K562 (cell line): ENCODE results near the gene ROR2. TPM values are rescaled to one million over a fixed set of nuclear protein-coding genes. Genes with fewer than 3 reads are reported as not detected.

Experiments used
- ATAC-seq: fragments of 200-7000 bp; cut with Tn5 transposase; 3 replicates; pipeline ENCODE4 v1.9.1; 2020; ENCODE audit warnings: moderate library complexity
- BruUV-seq: library from RNA; stranded (reverse); fragments of 400-500 nt; replicated peaks from 2 replicates; lab custom pipeline; 2021; lab: Mats Ljungman, UMichigan
- CTCF ChIA-PET: fragments of 300-600 bp; formaldehyde crosslinking; extraction: SDS; loops from one replicate; lab custom pipeline; 2021; ENCODE audit warnings: low intra/inter-chr PET ratio; lab: Yijun Ruan, JAX
- POLR2A ChIA-PET: fragments of 300-600, 350-650 bp; sonication (Branson Sonifier 250); formaldehyde crosslinking; extraction: SDS; loops from one replicate; lab custom pipeline; 2021; ENCODE audit warnings: antibody characterized with exemption, inconsistent platforms; lab: Yijun Ruan, JAX
- DNase-seq, 4 experiments: peaks; one replicate each; pipeline versions ENCODE4 v3.0.0 to v3.0.0-alpha.2; 2011 to 2018; ENCODE audit warnings: low spot score in 3 of 4, mixed read lengths in 3 of 4; ENCODE audit errors: extremely low read depth in 1 of 4
- FAIRE-seq: peaks from 2 replicates; lab custom pipeline; 2011; peaks lifted over from hg19 to GRCh38; lab: Jason Lieb, UNC
- H2AFZ ChIP-seq: 2 replicates; pipeline ENCODE4 v1.6.0; 2011; ENCODE audit warnings: low read depth, low read length, control low read depth, inconsistent platforms
- H3K27ac ChIP-seq: fragments of 200-600 bp; 3 replicates; pipeline ENCODE4 v1.8.0; 2011; ENCODE audit warnings: low read depth, mild to moderate bottlenecking, control low read depth, inconsistent platforms, low read length, moderate library complexity, mixed read lengths; ENCODE audit errors: extremely low read depth
- H3K27me3 ChIP-seq, 2 experiments: fragments of 300-600 bp in 1 of 2; 2 replicates in 1 of 2; 3 replicates in 1 of 2; pipeline versions ENCODE4 v1.6.0 to v1.8.0; 2011; ENCODE audit warnings: inconsistent platforms in 2 of 2, low read length in 2 of 2, mild to moderate bottlenecking in 1 of 2, mixed read lengths in 1 of 2, moderate library complexity in 1 of 2; ENCODE audit not compliant: control insufficient read depth in 2 of 2, insufficient read depth in 2 of 2
- H3K36me3 ChIP-seq: fragments of 300-600 bp; 3 replicates; pipeline ENCODE4 v1.8.0; 2011; ENCODE audit warnings: mild to moderate bottlenecking, low read length, inconsistent platforms; ENCODE audit not compliant: control insufficient read depth, insufficient read depth
- H3K4me1 ChIP-seq, 2 experiments: fragments of 200-600 bp in 1 of 2; replicated peaks in 1 of 2; 2 replicates in 1 of 2; 3 replicates in 1 of 2; pipeline versions ENCODE4 v1.5.1 to v1.8.0; 2011; ENCODE audit warnings: inconsistent platforms in 2 of 2, low read length in 2 of 2, mild to moderate bottlenecking in 1 of 2, mixed read lengths in 1 of 2, moderate library complexity in 1 of 2; ENCODE audit not compliant: control insufficient read depth in 2 of 2, insufficient read depth in 2 of 2
- H3K4me2 ChIP-seq: 2 replicates; pipeline ENCODE4 v1.6.1; 2011; ENCODE audit warnings: low read length, control low read depth, inconsistent platforms, mixed read lengths; ENCODE audit not compliant: insufficient read depth
- H3K4me3 ChIP-seq: fragments of 200-600 bp; sonication (generic), shearing (Covaris generic); 2 replicates; pipeline ENCODE4 v1.5.1; 2016; ENCODE audit warnings: control low read depth, inconsistent platforms
- H3K79me2 ChIP-seq: fragments of 200-600 bp; 3 replicates; pipeline ENCODE4 v1.8.0; 2011; ENCODE audit warnings: low read length, inconsistent platforms; ENCODE audit not compliant: control insufficient read depth, insufficient read depth
- H3K9ac ChIP-seq, 2 experiments: 2 replicates each; pipeline versions ENCODE4 v1.6.0 to v1.6.1; 2011; ENCODE audit warnings: low read depth in 2 of 2, low read length in 2 of 2, control low read depth in 1 of 2, inconsistent platforms in 1 of 2, mild to moderate bottlenecking in 1 of 2, mixed read lengths in 1 of 2; ENCODE audit not compliant: insufficient read depth in 1 of 2
- H3K9me1 ChIP-seq: one replicate; pipeline ENCODE4 v1.6.0; 2011; ENCODE audit warnings: inconsistent platforms, mild to moderate bottlenecking, low read length, moderate library complexity; ENCODE audit not compliant: control insufficient read depth, insufficient read depth
- H3K9me3 ChIP-seq: replicated peaks from 2 replicates; pipeline ENCODE4 v1.5.1; 2011; ENCODE audit warnings: low read depth, low read length, inconsistent platforms; ENCODE audit not compliant: control insufficient read depth, insufficient read depth
- H4K20me1 ChIP-seq: replicated peaks from 2 replicates; pipeline ENCODE4 v1.6.1; 2011; ENCODE audit warnings: low read length, inconsistent platforms, mixed read lengths; ENCODE audit not compliant: control insufficient read depth, insufficient read depth
- CLOCK ChIP-seq: fragments of 250-450 bp; sonication (Bioruptor Pico); IDR thresholded peaks from 2 replicates; pipeline ENCODE4 v1.4.0; 2020; ENCODE audit warnings: mild to moderate bottlenecking, moderate library complexity, borderline replicate concordance
- MEIS2 ChIP-seq: fragments of 450-650 bp; IDR thresholded peaks from 2 replicates; pipeline ENCODE4 v1.6.1; 2014; ENCODE audit warnings: mild to moderate bottlenecking; ENCODE audit not compliant: partially characterized antibody
- NFRKB ChIP-seq: fragments of 450-650 bp; IDR thresholded peaks from 2 replicates; pipeline ENCODE4 v1.6.1; 2016; ENCODE audit warnings: low read depth
- PRDM10 ChIP-seq: fragments of 450-650 bp; IDR thresholded peaks from 2 replicates; pipeline ENCODE4 v1.6.1; 2018; ENCODE audit not compliant: partially characterized antibody
- XRCC3 ChIP-seq: fragments of 450-650 bp; IDR thresholded peaks from 2 replicates; pipeline ENCODE4 v1.6.1; 2017; ENCODE audit warnings: mild to moderate bottlenecking, moderate library complexity
- WGBS: fragments of 100-300 bp; shearing (Covaris generic); methylation state at CpG from one replicate; pipeline ENCODE4 v1.1.6; 2016; ENCODE audit warnings: low coverage, mixed read lengths; ENCODE audit not compliant: insufficient coverage; ENCODE audit errors: missing lambda C conversion rate; 5-methylcytosine and 5-hydroxymethylcytosine counted together
- in situ Hi-C: fragments of 300-500 bp; cut with MboI; formaldehyde crosslinking; loops from 4 replicates; pipeline ENCODE4 v1.15.0; 2018; ENCODE audit warnings: inconsistent platforms, mixed read lengths
- intact Hi-C: fragments of 100-400 bp; cut with micrococcal nuclease; formaldehyde crosslinking; loops from 2 replicates; pipeline ENCODE4 v1.14.2; 2022
- polyA plus RNA-seq, 8 experiments: library from polyadenylated mRNA; depleted of rRNA in 4 of 8; stranded (reverse) in 5 of 8; unstranded in 3 of 8; fragments of >200 nt; fragmentation: Nextera tagmentation in 2 of 8; fragmentation: Illumina TruSeq in 1 of 8; extraction: Ambion mirVana in 2 of 8; extraction: Trizol in 1 of 8; gene quantifications; 2 replicates each; pipeline versions ENCODE4 v1.2.1 to v1.2.3, GENCODE V29; 2011 to 2014; ENCODE audit warnings: inconsistent platforms in 1 of 8, missing spikeins in 1 of 8
- total RNA-seq, 7 experiments: library from RNA; depleted of rRNA in 6 of 7; stranded (reverse); fragments of >200 nt in 6 of 7; fragmentation: Illumina TruSeq in 2 of 7; extraction: Trizol in 2 of 7; gene quantifications; 2 replicates each; pipeline versions ENCODE4 v1.2.1 to v1.2.3, GENCODE V29; 2011 to 2021; ENCODE audit warnings: low replicate concordance in 1 of 7

ROR2 gene
- total and polyA plus RNA-seq, 9 of the 15 experiments (the other 6 are each of a cell fraction or from before 2014, with no cell fraction given): 5.6 to 33.8 (median 15.3) TPM

GRCh38 chr9:91522481-91522880, 427.5 kb downstream of the ROR2 start:
- TF ChIP-seq NFRKB (no peak), XRCC3 (no peak), CLOCK (CRISPR knock-in tag) (no peak), PRDM10 (no peak), MEIS2 (no peak)
- Histone ChIP-seq H2AFZ (no peak overlapping the region), H3K4me3 (no peak overlapping the region), H3K9me3 (no peaks in the 10 kb centered on the region), H3K27me3 (no peaks in the 10 kb centered on the region), H4K20me1 (no peaks in the 10 kb centered on the region), H3K27ac (no peak overlapping the region), H3K4me2 (no peak overlapping the region), H3K4me1 (no peaks in the 10 kb centered on the region), H3K79me2 (no peaks in the 10 kb centered on the region), H3K9me1 (no peaks in the 10 kb centered on the region), H3K9ac (no peak overlapping the region), H3K36me3 (no peaks in the 10 kb centered on the region)
- no peak for DNase-seq
- 0% methylated on average over 1 of the region's 1 CpG for WGBS
- in situ Hi-C loops (no loop called here), intact Hi-C loops (no loop called here)
- ChIA-PET POLR2A (no interaction called here), CTCF (no interaction called here)
- no TSS peak for BruUV-seq
- ATAC-seq: no peak
- FAIRE-seq: no peak
